GM19324 (cell line): ENCODE measurements around the gene DCANP1.

Experiments used
- ATAC-seq: cut with Tn5 transposase; IDR thresholded peaks from one replicate; pipeline ENCODE4 v1.9.1; 2021; ENCODE audit warnings: mild to moderate bottlenecking, moderate library complexity; ENCODE audit not compliant: unreplicated experiment, low FRiP score

The DCANP1 gene

GRCh38 chr5:135443161-135443960 lies 3.8 kb downstream of the DCANP1 start:
- no peak for ATAC-seq

GRCh38 chr5:135442431-135443160 lies 4.6 kb downstream of the DCANP1 start:
- no peak for ATAC-seq

GRCh38 chr5:135441919-135442318 lies 5.2 kb downstream of the DCANP1 start:
- ATAC-seq: no peak

GRCh38 chr5:135441350-135441831 lies 5.8 kb downstream of the DCANP1 start:
- ATAC-seq: no peak

GRCh38 chr5:135440916-135441315 lies 6.2 kb downstream of the DCANP1 start:
- no peak for ATAC-seq

- ATAC-seq: no peak
Measured at GRCh38 chr5:135439231-135440205, 7.6 kb downstream of the DCANP1 start.

- ATAC-seq: no peak
Measured at GRCh38 chr5:135438636-135439221, 8.4 kb downstream of the DCANP1 start.

GRCh38 chr5:135437796-135438560 lies 9.2 kb downstream of the DCANP1 start:
- no peak for ATAC-seq

GRCh38 chr5:135437422-135437795 lies 9.7 kb downstream of the DCANP1 start:
- no peak for ATAC-seq

GRCh38 chr5:135436951-135437418 lies 10.2 kb downstream of the DCANP1 start:
- ATAC-seq: no peak

GRCh38 chr5:135435467-135436330 lies 11.4 kb downstream of the DCANP1 start:
- ATAC-seq: no peak

- no peak for ATAC-seq
Measured at GRCh38 chr5:135434591-135435466, 12.3 kb downstream of the DCANP1 start.

GRCh38 chr5:135433681-135434426 lies 13.3 kb downstream of the DCANP1 start:
- no peak for ATAC-seq

- ATAC-seq: no peak
Measured at GRCh38 chr5:135432113-135432512, 15.0 kb downstream of the DCANP1 start.

- no peak for ATAC-seq
Measured at GRCh38 chr5:135430135-135430437, 17.1 kb downstream of the DCANP1 start.

GRCh38 chr5:135429301-135430134 lies 17.6 kb downstream of the DCANP1 start:
- no peak for ATAC-seq
